IMR-90 (cell line): ENCODE data around the gene GGT5.

ENCODE experiments used
- BHLHE40 ChIP-seq: fragments of 150-350 bp; IDR thresholded peaks from 2 replicates; pipeline ENCODE4 v1.6.1; 2016; ENCODE audit warnings: mild to moderate bottlenecking, low read depth, low read length
- CEBPB ChIP-seq: IDR thresholded peaks from 2 replicates; pipeline ENCODE4 v1.6.1; 2012; ENCODE audit warnings: low read depth, low read length, improper control_type of control experiment
- CTCF ChIP-seq: conservative IDR thresholded peaks from 2 replicates; pipeline ENCODE4 v1.5.1; 2012; ENCODE audit warnings: mild to moderate bottlenecking, low read depth, low read length, improper control_type of control experiment
- ELK1 ChIP-seq: fragments of 150-350 bp; IDR thresholded peaks from 2 replicates; pipeline ENCODE4 v1.6.1; 2016; ENCODE audit warnings: low read depth, mild to moderate bottlenecking, low read length, moderate library complexity, borderline replicate concordance
- MAFK ChIP-seq: IDR thresholded peaks from 2 replicates; pipeline ENCODE4 v1.6.1; 2012; ENCODE audit warnings: low read depth, low read length, improper control_type of control experiment
- NFE2L2 ChIP-seq: fragments of 150-350 bp; IDR thresholded peaks from 2 replicates; pipeline ENCODE4 v1.6.1; 2016; ENCODE audit warnings: low read depth, mild to moderate bottlenecking, low read length
- POLR2A ChIP-seq: IDR thresholded peaks from 2 replicates; pipeline ENCODE4 v1.6.1; 2012; ENCODE audit warnings: mild to moderate bottlenecking, low read depth, low read length
- RCOR1 ChIP-seq: IDR thresholded peaks from 2 replicates; pipeline ENCODE4 v1.6.1; 2012; ENCODE audit warnings: mild to moderate bottlenecking, low read length, improper control_type of control experiment; ENCODE audit not compliant: insufficient replicate concordance
- SMC3 ChIP-seq: fragments of 150-350 bp; IDR thresholded peaks from 2 replicates; pipeline ENCODE4 v1.6.1; 2016; ENCODE audit warnings: low read depth, mild to moderate bottlenecking, antibody characterized with exemption, low read length, moderate library complexity
- USF2 ChIP-seq: fragments of 150-350 bp; IDR thresholded peaks from 2 replicates; pipeline ENCODE4 v1.6.1; 2017; ENCODE audit warnings: mild to moderate bottlenecking, antibody characterized with exemption, low read length, low read depth

- TF ChIP-seq NFE2L2 = no peak
- TF ChIP-seq CTCF = no peak
- no peak for TF ChIP-seq USF2
- no peak for TF ChIP-seq MAFK
- no peak for TF ChIP-seq CEBPB
- TF ChIP-seq SMC3 = no peak
- no peak for TF ChIP-seq BHLHE40
- no peak for TF ChIP-seq RCOR1
- no peak for TF ChIP-seq ELK1
- no peak for TF ChIP-seq POLR2A
Measured at GRCh38 chr22:24177045-24177444, 67.8 kb downstream of the GGT5 start.
